Tibial nerve (tissue), 4 donors: ENCODE data around the gene LEUTX. TPM values are rescaled to one million over a fixed set of nuclear protein-coding genes. Genes with fewer than 3 reads are reported as not detected.

Source experiments
- DNase-seq, 2 donors: peaks; one replicate each; pipeline ENCODE4 v3.0.0-alpha.2; 2019; ENCODE audit warnings: low spot score in 2 of 2
- H3K27ac ChIP-seq, 4 donors: fragments of 200-600 bp; sonication (generic) in 3 of 4; one replicate each; pipeline ENCODE4 v1.5.1; 2017 to 2019; ENCODE audit warnings: mild to moderate bottlenecking in 1 of 4
- H3K27me3 ChIP-seq, 2 donors: fragments of 200-600 bp; sonication (generic) in 1 of 2; one replicate each; pipeline versions ENCODE4 v1.5.1 to v1.6.0; 2017 to 2019
- H3K36me3 ChIP-seq, 3 donors: fragments of 200-600 bp; sonication (generic); one replicate each; pipeline ENCODE4 v1.5.1; 2018 to 2019
- H3K4me1 ChIP-seq, 4 donors: fragments of 200-600 bp; sonication (generic) in 3 of 4; one replicate each; pipeline ENCODE4 v1.5.1; 2017 to 2019
- H3K4me3 ChIP-seq, 4 donors: fragments of 200-600 bp; sonication (generic) in 3 of 4; one replicate each; pipeline ENCODE4 v1.5.1; 2017 to 2019; ENCODE audit warnings: mild to moderate bottlenecking in 1 of 4, moderate library complexity in 1 of 4
- H3K9me3 ChIP-seq, 4 donors: fragments of 200-600 bp; sonication (generic) in 3 of 4; one replicate each; pipeline ENCODE4 v1.5.1; 2017 to 2019
- EP300 ChIP-seq, 2 donors: sonication (generic); formaldehyde crosslinking; IDR thresholded peaks; one replicate each; pipeline ENCODE4 v1.6.1; 2017; ENCODE audit warnings: antibody characterized with exemption in 2 of 2, mild to moderate bottlenecking in 1 of 2
- POLR2A ChIP-seq, 2 donors: fragments of 450-650 bp; IDR thresholded peaks; one replicate each; pipeline ENCODE4 v1.6.1; 2017; ENCODE audit warnings: antibody characterized with exemption in 2 of 2, mild to moderate bottlenecking in 2 of 2, moderate library complexity in 2 of 2
- WGBS, 2 donors: methylation state at CpG; one replicate each; pipeline ENCODE4 v1.1.5; 2018; 5-methylcytosine and 5-hydroxymethylcytosine counted together
- total RNA-seq, 4 donors: library from RNA; depleted of rRNA; stranded (reverse); fragments of >200 nt; gene quantifications; one replicate each; pipeline ENCODE4 v1.1.0, GENCODE V29; 2016
- TF ChIP-seq, protein P1 (sequence below), 5 experiments: fragments of 200-600 bp in 3 of 5; fragments of 450-650 bp in 2 of 5; sonication (generic) in 3 of 5; IDR thresholded peaks; one replicate each; pipeline ENCODE4 v1.5.1; 2016 to 2019; ENCODE audit warnings: antibody characterized with exemption in 5 of 5, mild to moderate bottlenecking in 3 of 5, moderate library complexity in 2 of 5

Gene LEUTX
- total RNA-seq, 4 donors from 2014 or later, result not detected

DNA sequence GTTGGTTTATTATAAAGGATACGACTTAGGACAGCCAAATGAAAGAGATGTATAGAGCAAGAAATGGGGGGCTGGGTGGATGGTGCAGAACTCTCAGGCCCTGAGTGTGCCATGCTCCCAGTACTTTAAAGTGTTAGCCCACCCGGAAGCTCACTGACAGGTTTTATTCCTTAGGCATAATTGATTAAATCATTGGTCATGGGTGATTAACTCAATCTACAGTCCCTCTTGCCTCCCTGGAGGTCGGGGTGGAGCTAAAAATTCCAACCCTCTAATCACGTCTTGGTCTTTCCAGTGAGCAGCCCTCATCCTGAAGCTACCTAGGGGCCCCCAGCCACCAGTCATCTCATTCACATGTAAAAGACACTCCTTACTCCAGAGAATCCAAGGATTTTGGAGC is 9.9 kb upstream of the LEUTX start:
- 29 to 42% methylated on average over 4 of the region's 4 CpGs for WGBS, 2 donors
- Histone ChIP-seq H3K36me3 (no peaks in the 10 kb centered on the region), H3K9me3 (peaks cover 0 to 10% (median 0%) of the 10 kb centered on the region in 4 donors), H3K4me1 (no peaks in the 10 kb centered on the region), H3K4me3 (no peak overlapping the region), H3K27me3 (no peaks in the 10 kb centered on the region), H3K27ac (no peak overlapping the region)
- no peak for TF ChIP-seq POLR2A (IDR thresholded peaks at IDR 0.05)
- TF ChIP-seq EP300 (IDR thresholded peaks at IDR 0.05), result no peak
- TF ChIP-seq, protein P1, sequence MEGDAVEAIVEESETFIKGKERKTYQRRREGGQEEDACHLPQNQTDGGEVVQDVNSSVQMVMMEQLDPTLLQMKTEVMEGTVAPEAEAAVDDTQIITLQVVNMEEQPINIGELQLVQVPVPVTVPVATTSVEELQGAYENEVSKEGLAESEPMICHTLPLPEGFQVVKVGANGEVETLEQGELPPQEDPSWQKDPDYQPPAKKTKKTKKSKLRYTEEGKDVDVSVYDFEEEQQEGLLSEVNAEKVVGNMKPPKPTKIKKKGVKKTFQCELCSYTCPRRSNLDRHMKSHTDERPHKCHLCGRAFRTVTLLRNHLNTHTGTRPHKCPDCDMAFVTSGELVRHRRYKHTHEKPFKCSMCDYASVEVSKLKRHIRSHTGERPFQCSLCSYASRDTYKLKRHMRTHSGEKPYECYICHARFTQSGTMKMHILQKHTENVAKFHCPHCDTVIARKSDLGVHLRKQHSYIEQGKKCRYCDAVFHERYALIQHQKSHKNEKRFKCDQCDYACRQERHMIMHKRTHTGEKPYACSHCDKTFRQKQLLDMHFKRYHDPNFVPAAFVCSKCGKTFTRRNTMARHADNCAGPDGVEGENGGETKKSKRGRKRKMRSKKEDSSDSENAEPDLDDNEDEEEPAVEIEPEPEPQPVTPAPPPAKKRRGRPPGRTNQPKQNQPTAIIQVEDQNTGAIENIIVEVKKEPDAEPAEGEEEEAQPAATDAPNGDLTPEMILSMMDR (IDR thresholded peaks at IDR 0.05), result no peak
- no peak for DNase-seq

DNA sequence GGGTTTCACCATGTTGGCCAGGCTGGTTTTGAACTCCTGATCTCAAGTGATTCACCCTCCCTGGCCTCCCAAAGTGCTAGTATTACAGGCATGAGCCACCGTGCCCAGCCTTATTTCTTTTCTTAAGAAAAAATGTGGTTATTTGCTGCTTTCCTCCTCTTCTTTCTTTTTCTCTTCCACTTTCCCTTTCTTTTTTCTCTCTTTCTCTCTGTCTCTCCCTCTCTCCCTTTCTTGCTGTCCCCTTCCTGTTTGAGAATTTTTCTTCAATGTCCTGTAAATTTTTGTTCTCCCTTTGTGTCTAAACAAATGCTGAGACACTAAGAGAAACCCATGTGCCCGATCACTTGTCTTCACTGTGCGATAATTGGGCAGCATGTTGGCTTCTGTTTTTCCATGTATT is 2.2 kb downstream of the LEUTX start:
- no peaks in the 10 kb centered on the region for H3K9me3 ChIP-seq
- H3K27ac ChIP-seq, result no peak overlapping the region
- WGBS, 2 donors, result 89 to 92% methylated on average over 3 of the region's 3 CpGs
- no peak for DNase-seq
- no peak overlapping the region for H3K4me3 ChIP-seq
- TF ChIP-seq POLR2A (IDR thresholded peaks at IDR 0.05), result no peak
- no peak for TF ChIP-seq EP300 (IDR thresholded peaks at IDR 0.05)
- TF ChIP-seq, protein P1 (IDR thresholded peaks at IDR 0.05), result no peak
- H3K4me1 ChIP-seq, result no peaks in the 10 kb centered on the region
- H3K27me3 ChIP-seq, result peaks cover 0 to 3% of the 10 kb centered on the region in 2 donors
- H3K36me3 ChIP-seq, result no peaks in the 10 kb centered on the region

DNA sequence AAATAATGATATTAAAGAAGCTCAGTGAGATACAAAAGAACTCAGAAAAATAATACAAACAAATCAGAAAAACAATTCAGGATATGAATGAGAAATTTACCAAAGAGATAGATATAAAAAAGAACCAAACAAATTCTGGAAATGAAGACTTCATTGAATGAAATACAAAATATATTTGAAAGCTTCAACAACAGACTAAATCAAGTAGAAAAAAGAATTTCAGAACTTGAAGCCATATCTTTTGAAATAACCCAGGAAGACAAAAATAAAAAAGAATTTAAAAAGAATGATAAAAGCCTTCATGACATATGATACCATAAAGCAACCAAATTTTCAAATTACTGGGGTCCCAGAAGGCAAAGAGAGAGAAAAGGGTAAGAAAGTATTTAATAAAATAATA is 9.6 kb downstream of the LEUTX start:
- H3K4me3 ChIP-seq, result no peak overlapping the region

DNA sequence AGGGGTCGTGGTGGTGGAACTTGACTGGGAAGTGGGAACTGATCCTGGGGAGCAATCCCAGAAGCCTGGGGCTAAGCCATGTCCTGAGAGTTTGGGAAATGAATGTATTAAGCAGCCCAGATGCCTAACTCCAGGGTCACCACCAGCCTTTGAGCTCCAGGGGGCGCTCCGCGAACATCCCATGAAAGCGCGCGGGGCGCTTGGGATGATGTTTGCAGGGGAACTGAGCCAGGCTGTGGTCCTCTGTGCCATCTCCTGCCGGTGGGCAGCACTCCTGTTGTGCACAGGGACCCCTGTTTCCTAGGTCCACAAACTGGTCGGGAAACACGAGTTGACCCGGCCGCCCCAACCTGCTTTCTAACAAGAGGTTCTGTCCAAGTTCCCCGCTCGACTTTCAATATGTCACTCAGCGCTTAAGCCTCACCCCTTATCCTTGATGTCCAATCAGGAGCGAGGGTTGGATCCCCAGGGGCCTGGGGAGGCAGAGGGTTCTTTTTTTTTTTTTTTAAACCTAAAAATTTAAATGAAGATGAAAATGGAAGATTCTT is 14.4 kb downstream of the LEUTX start:
- Histone ChIP-seq H3K27ac (no peak overlapping the region), H3K36me3 (no peaks in the 10 kb centered on the region), H3K27me3 (no peaks in the 10 kb centered on the region), H3K9me3 (peaks cover 0 to 12% (median 0%) of the 10 kb centered on the region in 4 donors), H3K4me3 (peak overlapping the region; percentile 25 to 52 (median 38)), H3K4me1 (no peaks in the 10 kb centered on the region)
- peak; percentile 35 to 82 for DNase-seq
- 1 to 4% methylated on average over 10 to 17 of the region's 17 CpGs for WGBS, 2 donors
- TF ChIP-seq, protein P1 (IDR thresholded peaks at IDR 0.05), result peak; percentile 76 to 92 (median 84)
- TF ChIP-seq EP300 (IDR thresholded peaks at IDR 0.05) (peak in 1 of 2 donors; percentile 15), POLR2A (IDR thresholded peaks at IDR 0.05) (no peak)

More for the DNA sequence above, 9.6 kb downstream of the LEUTX start:
- Histone ChIP-seq H3K9me3 (peaks cover 0 to 24% (median 0%) of the 10 kb centered on the region in 4 donors), H3K27me3 (no peaks in the 10 kb centered on the region), H3K4me1 (no peaks in the 10 kb centered on the region), H3K36me3 (no peaks in the 10 kb centered on the region), H3K27ac (no peak overlapping the region)
- TF ChIP-seq EP300 (IDR thresholded peaks at IDR 0.05) (no peak), POLR2A (IDR thresholded peaks at IDR 0.05) (no peak)
- TF ChIP-seq, protein P1 (IDR thresholded peaks at IDR 0.05), result no peak
- DNase-seq, result no peak

DNA sequence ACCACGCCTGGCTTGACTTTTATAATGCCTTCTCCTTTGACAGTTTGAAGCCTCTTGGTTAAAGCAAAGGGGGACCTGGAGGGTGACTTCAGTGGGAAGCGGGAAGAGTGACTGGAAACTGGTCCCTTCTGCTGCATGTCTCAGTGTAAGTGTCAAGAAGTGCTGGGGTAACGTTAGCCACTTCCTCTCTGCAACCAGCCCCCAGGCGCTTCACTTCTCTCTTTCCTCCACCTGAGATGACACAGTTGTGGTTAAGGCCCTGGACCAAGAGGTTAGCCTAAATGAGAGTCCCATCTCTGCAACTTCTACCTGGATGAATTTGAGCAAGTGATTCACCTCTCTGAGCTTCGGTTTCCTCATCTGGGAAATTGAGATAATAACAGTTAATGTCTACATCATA is 16.3 kb downstream of the LEUTX start:
- no peak for DNase-seq
- Histone ChIP-seq H3K4me1 (no peaks in the 10 kb centered on the region), H3K27me3 (no peaks in the 10 kb centered on the region), H3K9me3 (no peaks in the 10 kb centered on the region), H3K27ac (no peak overlapping the region), H3K36me3 (no peaks in the 10 kb centered on the region), H3K4me3 (no peak overlapping the region)
- WGBS, 2 donors, result 70% methylated on average over 5 of the region's 5 CpGs
- TF ChIP-seq, protein P1 (IDR thresholded peaks at IDR 0.05), result no peak
- TF ChIP-seq POLR2A (IDR thresholded peaks at IDR 0.05) (no peak), EP300 (IDR thresholded peaks at IDR 0.05) (no peak)
